HG03342 (cell line): ENCODE measurements around the gene GPR137.

Source experiments
- ATAC-seq: cut with Tn5 transposase; IDR thresholded peaks from one replicate; pipeline ENCODE4 v1.9.1; 2021; ENCODE audit warnings: mild to moderate bottlenecking, moderate library complexity; ENCODE audit not compliant: unreplicated experiment

GPR137 gene

GRCh38 chr11:64337538-64338249 is 52.0 kb downstream of the GPR137 start:
- ATAC-seq: no peak

- ATAC-seq: no peak
Observed at GRCh38 chr11:64338716-64339115, 53.1 kb downstream of the GPR137 start.
